Activated CD8-positive, alpha-beta T cell treated with anti-CD3 and anti-CD28 coated beads, Interleukin-2, amount 10 ng/mL, durations not matched to agents 7 days and 5 days (primary cell): ENCODE data around the gene KCNK7. TPM values are rescaled to one million over a fixed set of nuclear protein-coding genes. Genes with fewer than 3 reads are reported as not detected.

ENCODE experiments used
- ATAC-seq: fragments of 150-1000 bp; cut with Tn5 transposase; one replicate; pipeline ENCODE4 v1.10.0; 2021; ENCODE audit warnings: moderate library complexity
- CTCF ChIA-PET: fragments of 350-600 bp; sonication (Branson Sonifier 250); formaldehyde crosslinking; loops from one replicate; lab custom pipeline; 2021; ENCODE audit warnings: antibody characterized with exemption; lab: Charles Lee
- POLR2A ChIA-PET: fragments of 350-600 bp; sonication (Branson Sonifier 250); formaldehyde crosslinking; loops from one replicate; lab custom pipeline; 2021; ENCODE audit warnings: antibody characterized with exemption; lab: Charles Lee
- DNase-seq: peaks from one replicate; pipeline ENCODE4 v3.0.0-alpha.2; 2020
- H3K27ac Mint-ChIP-seq: one replicate; pipeline ENCODE4 v1.8.0; 2021; ENCODE audit warnings: mild to moderate bottlenecking, mixed read lengths
- H3K27me3 Mint-ChIP-seq: one replicate; pipeline ENCODE4 v1.8.0; 2021; ENCODE audit warnings: low read depth, mixed read lengths
- H3K36me3 Mint-ChIP-seq: one replicate; pipeline ENCODE4 v1.8.0; 2021; ENCODE audit warnings: low read depth, mixed read lengths
- H3K4me1 Mint-ChIP-seq: one replicate; pipeline ENCODE4 v1.8.0; 2021; ENCODE audit warnings: low read depth, mixed read lengths
- H3K4me3 Mint-ChIP-seq: one replicate; pipeline ENCODE4 v1.8.0; 2021; ENCODE audit warnings: mild to moderate bottlenecking, mixed read lengths
- H3K9me3 Mint-ChIP-seq: one replicate; pipeline ENCODE4 v1.8.0; 2022; ENCODE audit warnings: mixed read lengths; ENCODE audit not compliant: insufficient read depth
- microRNA-seq: library from miRNA; unstranded; fragments of <30 nt; microRNA quantifications from one replicate; pipeline ENCODE4 v1.2.0, GENCODE V29; 2022
- total RNA-seq, 2 experiments: library from RNA; stranded (reverse); gene quantifications; one replicate each; pipeline ENCODE4 v1.2.3, GENCODE V29; 2021

Gene KCNK7
- total RNA-seq, 2 experiments from 2014 or later, result 0.95 to 0.99 TPM

DNA sequence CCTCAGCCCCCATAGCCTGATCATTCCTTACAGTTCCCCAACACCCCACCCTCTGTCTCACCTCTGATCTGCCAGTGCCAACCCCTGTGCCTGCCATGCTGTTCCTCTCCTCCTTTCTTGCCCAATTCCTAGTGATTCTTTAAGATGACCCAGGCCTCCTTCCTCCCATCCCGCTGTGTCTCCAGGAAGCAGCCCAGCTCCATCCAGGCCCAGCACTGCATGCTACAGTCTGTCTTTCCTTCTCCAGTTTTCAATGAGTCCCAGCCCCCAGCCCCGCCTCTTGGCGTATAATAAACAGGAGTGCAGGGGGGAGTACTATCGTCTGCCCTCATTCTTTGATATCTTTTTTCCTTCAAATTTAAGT, 49.8 kb downstream of the KCNK7 start:
- H3K4me1 Mint-ChIP-seq, result peaks cover 52% of the 10 kb centered on the region
- H3K9me3 Mint-ChIP-seq, result no peaks in the 10 kb centered on the region

More for the DNA sequence above, 49.8 kb downstream of the KCNK7 start:
- peak overlapping the region; percentile 56 for H3K4me3 Mint-ChIP-seq
- ChIA-PET CTCF (interaction anchor here (1.1 to 8.4 kb wide), 4 partner anchors 11 to 45 kb away, joined by 3 to 172 read pairs (median 4); partner anchors contain the start of genes KCNK7 and ZNRD2), POLR2A (interaction anchor here (1.7 kb wide), 1 partner anchor 20 kb away, joined by 5 read pairs; no protein-coding TSS in a partner anchor)
- peak overlapping the region; percentile 41 for H3K27ac Mint-ChIP-seq
- DNase-seq (no peak), ATAC-seq (no peak)
- no peaks in the 10 kb centered on the region for H3K27me3 Mint-ChIP-seq
- peaks cover 35% of the 10 kb centered on the region for H3K36me3 Mint-ChIP-seq

Small RNA genes lying within 50 kb of the gene (microRNA-seq; reads per million reads assigned to microRNA genes)
- not detected for gene MIR4690

Other genes starting within 250 kb of the KCNK7 start
- 1 to 10 TPM; 1.1 to 1.4 TPM for gene TIGD3, start 241.0 kb downstream of the KCNK7 start, total RNA-seq
- gene SLC25A45, start 213.2 kb downstream of the KCNK7 start, total RNA-seq, result 10 to 100 TPM; 24.5 to 28.2 TPM
- gene FRMD8, start 209.2 kb downstream of the KCNK7 start, total RNA-seq, result 10 to 100 TPM; 51.0 to 54.7 TPM
- gene NEAT1, start 173.0 kb downstream of the KCNK7 start, total RNA-seq, result 100 to 1,000 TPM; 212 to 254 TPM
- 1,000 to 10,000 TPM; 3,822 to 4,094 TPM for gene MALAT1, start 96.8 kb downstream of the KCNK7 start, total RNA-seq
- gene SCYL1, start 70.7 kb downstream of the KCNK7 start, total RNA-seq, result 10 to 100 TPM; 68.0 to 69.5 TPM
- gene LTBP3, start 37.4 kb downstream of the KCNK7 start, total RNA-seq, result 10 to 100 TPM; 64.7 to 70.8 TPM
- 10 to 100 TPM; 39.2 to 40.7 TPM for gene ZNRD2, start 25.3 kb downstream of the KCNK7 start, total RNA-seq
- 10 to 100 TPM; 32.0 to 33.6 TPM for gene FAM89B, start 23.3 kb downstream of the KCNK7 start, total RNA-seq
- 10 to 100 TPM; 94.4 to 95.3 TPM for gene EHBP1L1, start 19.7 kb downstream of the KCNK7 start, total RNA-seq
- 10 to 100 TPM; 56.7 to 66.5 TPM for gene MAP3K11, start 18.4 kb upstream of the KCNK7 start, total RNA-seq
- 10 to 100 TPM; 50.1 to 54.8 TPM for gene PCNX3, start 20.0 kb upstream of the KCNK7 start, total RNA-seq
- gene SIPA1, start 42.3 kb upstream of the KCNK7 start, total RNA-seq, result 100 to 1,000 TPM; 245 to 274 TPM
- 10 to 100 TPM; 72.5 to 82.4 TPM for gene RELA, start 67.1 kb upstream of the KCNK7 start, total RNA-seq
- 10 to 100 TPM; 63.2 to 68.7 TPM for gene KAT5, start 116.5 kb upstream of the KCNK7 start, total RNA-seq
- 10 to 100 TPM; 88.0 to 92.3 TPM for gene RNASEH2C, start 125.0 kb upstream of the KCNK7 start, total RNA-seq
- 10 to 100 TPM; 21.9 to 22.5 TPM for gene AP5B1, start 185.2 kb upstream of the KCNK7 start, total RNA-seq
- gene OVOL1, start 191.3 kb upstream of the KCNK7 start, total RNA-seq, result under 1 TPM in 1 of 2 experiments, not detected in 1; 0.08 TPM
- gene SNX32, start 238.2 kb upstream of the KCNK7 start, total RNA-seq, result 1 to 10 TPM in 1 of 2 experiments, under 1 TPM in 1; 0.44 to 1.6 TPM